PFSK-1 (cell line): ENCODE data around the gene ZNF217.

Experiments used
- FOXP2 ChIP-seq: optimal IDR thresholded peaks from 2 replicates; pipeline ENCODE3; 2011; ENCODE audit warnings: borderline replicate concordance, control low read depth, inconsistent platforms; ENCODE audit not compliant: insufficient read depth; ENCODE audit errors: extremely low read length, extremely low read depth
- POLR2AphosphoS5 ChIP-seq: IDR thresholded peaks from 2 replicates; pipeline ENCODE4 v1.6.1; 2012; ENCODE audit warnings: low read depth, mild to moderate bottlenecking, control low read depth, low read length, moderate library complexity
- REST ChIP-seq, 2 experiments: IDR thresholded peaks; 2 replicates each; pipeline versions ENCODE4 v1.6.1 to v1.8.0; 2011 to 2012; ENCODE audit warnings: low read depth in 2 of 2, low read length in 2 of 2, control low read depth in 1 of 2, inconsistent platforms in 1 of 2, mild to moderate bottlenecking in 1 of 2, moderate library complexity in 1 of 2; ENCODE audit not compliant: insufficient read depth in 1 of 2
- SIN3A ChIP-seq: IDR thresholded peaks from 2 replicates; pipeline ENCODE4 v1.6.1; 2012; ENCODE audit warnings: mild to moderate bottlenecking, low read length, moderate library complexity, borderline replicate concordance; ENCODE audit not compliant: insufficient read depth
- TAF1 ChIP-seq: IDR thresholded peaks from 2 replicates; pipeline ENCODE4 v1.6.1; 2012; ENCODE audit warnings: low read length, control low read depth, borderline replicate concordance; ENCODE audit not compliant: insufficient read depth

The ZNF217 gene

GRCh38 chr20:53639128-53639527, 45.5 kb upstream of the ZNF217 start:
- no peak for TF ChIP-seq TAF1
- no peak for TF ChIP-seq POLR2AphosphoS5
- TF ChIP-seq FOXP2, result no peak
- no peak for TF ChIP-seq REST (IDR thresholded peaks at IDR 0.05; ENCODE audit: insufficient read depth in 1 of 2, low read depth in 2 of 2, low read length in 2 of 2)
- no peak for TF ChIP-seq SIN3A

- no peak for TF ChIP-seq SIN3A
- no peak for TF ChIP-seq REST (IDR thresholded peaks at IDR 0.05; ENCODE audit: insufficient read depth in 1 of 2, low read depth in 2 of 2, low read length in 2 of 2)
- TF ChIP-seq FOXP2, result no peak
- TF ChIP-seq POLR2AphosphoS5, result no peak
- TF ChIP-seq TAF1, result no peak
These were observed 43.0 kb upstream of the ZNF217 start for GRCh38 chr20:53636540-53637097.

GRCh38 chr20:53635221-53635620, 41.6 kb upstream of the ZNF217 start:
- TF ChIP-seq TAF1, result no peak
- no peak for TF ChIP-seq REST (IDR thresholded peaks at IDR 0.05; ENCODE audit: insufficient read depth in 1 of 2, low read depth in 2 of 2, low read length in 2 of 2)
- TF ChIP-seq SIN3A, result no peak
- no peak for TF ChIP-seq POLR2AphosphoS5
- no peak for TF ChIP-seq FOXP2

- TF ChIP-seq REST (IDR thresholded peaks at IDR 0.05; ENCODE audit: insufficient read depth in 1 of 2, low read depth in 2 of 2, low read length in 2 of 2), result no peak
- no peak for TF ChIP-seq FOXP2
- no peak for TF ChIP-seq TAF1
- no peak for TF ChIP-seq SIN3A
- TF ChIP-seq POLR2AphosphoS5, result no peak
These were observed 38.4 kb upstream of the ZNF217 start for GRCh38 chr20:53631909-53632662.
